GM10266 (cell line): ENCODE measurements around the gene NACC2.

Experiments
- DNase-seq: peaks from one replicate; pipeline ENCODE4 v3.0.0; 2012; ENCODE audit errors: extremely low spot score
- TF ChIP-seq, protein P1 (sequence below): IDR thresholded peaks from 2 replicates; pipeline ENCODE4 v1.5.1; 2012; ENCODE audit warnings: mild to moderate bottlenecking, low read depth; ENCODE audit not compliant: control insufficient read depth, insufficient read depth; ENCODE audit errors: missing control alignments

Gene NACC2

DNA sequence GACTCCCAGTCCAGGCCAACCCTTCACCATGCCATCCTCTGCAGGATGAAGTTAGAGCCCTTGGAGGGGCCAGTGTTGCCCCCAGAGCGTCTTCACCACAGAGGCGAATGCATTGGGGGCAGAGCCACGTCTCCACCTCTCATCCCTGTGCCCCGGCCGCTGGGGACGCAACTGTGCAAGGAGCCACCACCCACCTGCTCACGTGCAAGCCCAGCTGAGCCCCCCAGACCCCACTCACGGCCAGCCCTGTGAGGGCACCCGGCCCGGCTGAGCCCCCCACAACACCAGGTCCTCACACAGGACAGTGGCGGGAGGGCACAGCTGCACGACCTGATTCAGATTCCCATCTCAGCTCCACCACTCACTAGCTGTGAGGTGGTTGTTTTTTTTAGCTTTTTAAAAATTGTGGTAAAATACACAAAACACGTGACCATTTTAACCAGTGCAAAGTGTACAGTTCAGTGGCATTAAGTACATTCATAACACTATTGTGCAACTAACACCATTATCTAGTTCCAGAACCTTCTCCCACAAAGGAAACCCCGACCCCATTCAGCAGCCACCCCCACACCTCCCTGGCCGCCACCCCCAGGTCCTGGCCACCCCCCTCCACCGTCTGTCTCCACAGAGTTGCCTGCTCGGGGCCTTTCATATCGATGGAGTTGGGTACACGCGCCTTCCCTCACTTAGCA is 100.4 kb downstream of the NACC2 start:
- DNase-seq, result no peak
- TF ChIP-seq, protein P1, sequence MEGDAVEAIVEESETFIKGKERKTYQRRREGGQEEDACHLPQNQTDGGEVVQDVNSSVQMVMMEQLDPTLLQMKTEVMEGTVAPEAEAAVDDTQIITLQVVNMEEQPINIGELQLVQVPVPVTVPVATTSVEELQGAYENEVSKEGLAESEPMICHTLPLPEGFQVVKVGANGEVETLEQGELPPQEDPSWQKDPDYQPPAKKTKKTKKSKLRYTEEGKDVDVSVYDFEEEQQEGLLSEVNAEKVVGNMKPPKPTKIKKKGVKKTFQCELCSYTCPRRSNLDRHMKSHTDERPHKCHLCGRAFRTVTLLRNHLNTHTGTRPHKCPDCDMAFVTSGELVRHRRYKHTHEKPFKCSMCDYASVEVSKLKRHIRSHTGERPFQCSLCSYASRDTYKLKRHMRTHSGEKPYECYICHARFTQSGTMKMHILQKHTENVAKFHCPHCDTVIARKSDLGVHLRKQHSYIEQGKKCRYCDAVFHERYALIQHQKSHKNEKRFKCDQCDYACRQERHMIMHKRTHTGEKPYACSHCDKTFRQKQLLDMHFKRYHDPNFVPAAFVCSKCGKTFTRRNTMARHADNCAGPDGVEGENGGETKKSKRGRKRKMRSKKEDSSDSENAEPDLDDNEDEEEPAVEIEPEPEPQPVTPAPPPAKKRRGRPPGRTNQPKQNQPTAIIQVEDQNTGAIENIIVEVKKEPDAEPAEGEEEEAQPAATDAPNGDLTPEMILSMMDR, result no peak

DNA sequence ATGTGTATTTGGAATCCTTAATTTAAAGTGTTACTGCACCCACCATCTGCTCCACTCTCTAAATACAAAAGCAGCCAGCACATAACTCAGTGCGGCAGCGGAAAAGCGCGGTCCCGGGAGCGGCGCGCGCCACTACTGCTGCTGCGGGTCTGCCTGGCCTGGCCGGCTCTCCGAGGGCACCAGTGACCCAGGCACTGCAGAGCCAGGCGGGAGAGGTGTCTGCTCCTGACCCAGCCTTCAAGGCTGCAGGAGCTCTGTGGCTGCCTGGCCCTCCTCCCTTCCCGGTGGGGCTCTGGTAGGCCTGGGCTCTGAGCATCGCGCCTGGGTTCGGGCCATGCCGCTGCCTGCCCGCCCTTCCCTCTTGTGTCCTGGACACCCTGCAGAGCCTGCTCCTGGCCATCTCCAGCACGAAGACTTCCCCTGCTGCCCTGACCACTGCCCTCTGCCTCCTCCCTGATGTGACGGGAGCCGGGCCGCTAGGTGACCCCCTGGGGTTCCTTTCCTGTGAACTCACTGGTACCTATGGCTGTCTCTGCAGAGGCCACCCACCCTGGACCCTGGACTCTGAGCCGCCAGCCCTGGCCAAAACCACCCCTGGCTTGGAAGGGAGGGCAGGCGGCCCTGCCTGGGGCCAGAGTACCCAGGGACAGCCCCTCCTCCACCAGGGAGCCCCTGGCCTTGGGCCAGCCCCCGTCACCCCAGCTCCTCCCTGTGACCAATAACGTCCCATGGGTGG is 101.2 kb downstream of the NACC2 start:
- TF ChIP-seq, protein P1, result no peak

DNA sequence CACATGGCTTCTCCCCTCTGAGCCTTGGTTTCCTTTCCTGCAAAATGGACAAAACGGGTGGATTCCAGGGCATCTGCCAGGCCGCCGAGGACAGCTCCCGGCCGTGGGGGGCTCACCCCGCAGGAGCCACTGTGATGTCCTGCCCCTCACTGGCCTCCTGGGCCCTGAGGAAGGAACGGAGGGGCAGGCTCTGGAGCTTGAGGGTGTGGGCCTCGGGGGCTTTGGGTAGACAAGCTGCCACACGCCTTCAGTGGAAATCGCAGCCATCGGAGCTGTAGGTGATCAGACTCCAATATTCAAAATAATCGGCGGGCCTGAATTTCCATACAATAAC is 101.7 kb downstream of the NACC2 start:
- no peak for DNase-seq

More for the DNA sequence above, 101.2 kb downstream of the NACC2 start:
- DNase-seq, result no peak

DNA sequence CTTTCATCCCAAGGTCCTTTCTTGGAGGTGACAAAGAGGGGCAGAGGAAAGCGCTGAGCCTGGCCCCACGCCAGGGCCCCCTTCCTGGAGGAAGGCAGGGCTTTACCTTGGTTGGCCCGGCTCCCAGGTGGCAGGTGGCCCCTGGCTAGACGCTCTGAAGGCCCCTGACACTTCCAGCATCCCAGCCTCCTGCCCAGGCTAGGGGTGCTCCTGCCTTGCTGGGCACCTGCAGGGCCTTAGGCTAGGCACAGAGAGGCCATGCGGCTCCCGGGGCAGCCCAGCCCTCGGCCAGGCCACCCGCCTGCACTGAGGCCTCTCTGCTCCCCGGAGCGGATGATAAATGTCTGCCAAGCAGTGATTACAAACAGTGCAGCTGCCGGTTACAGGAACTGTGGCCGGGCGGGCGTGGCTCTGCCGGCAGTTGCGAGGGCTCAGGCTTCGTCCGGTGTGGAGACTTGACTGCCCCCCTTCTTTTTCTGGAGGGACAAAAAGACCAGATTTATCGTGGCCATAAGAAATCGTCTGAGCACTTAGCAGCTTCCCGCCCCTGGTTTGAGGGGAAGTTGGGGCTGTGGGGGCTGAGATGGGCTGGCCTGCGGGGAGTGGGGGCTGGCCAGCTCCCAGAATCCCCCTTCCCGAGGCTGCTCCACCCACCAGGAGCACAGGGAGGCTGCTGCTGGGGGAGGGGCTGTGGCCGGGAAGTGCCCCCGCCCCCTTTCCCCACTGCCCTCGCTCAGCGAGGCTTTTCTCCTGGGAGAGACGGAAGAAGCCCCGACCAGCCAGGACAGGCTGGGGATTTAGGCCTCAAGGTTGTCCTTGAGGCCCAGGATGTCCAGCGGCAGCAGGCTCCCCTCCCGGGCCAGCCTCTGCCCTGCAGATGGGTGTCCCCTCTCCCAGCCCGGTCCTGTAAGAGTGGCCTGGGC is 102.3 kb downstream of the NACC2 start:
- TF ChIP-seq, protein P1, result no peak
- peak; percentile 65 for DNase-seq

More for the DNA sequence above, 101.7 kb downstream of the NACC2 start:
- TF ChIP-seq, protein P1, result no peak

DNA sequence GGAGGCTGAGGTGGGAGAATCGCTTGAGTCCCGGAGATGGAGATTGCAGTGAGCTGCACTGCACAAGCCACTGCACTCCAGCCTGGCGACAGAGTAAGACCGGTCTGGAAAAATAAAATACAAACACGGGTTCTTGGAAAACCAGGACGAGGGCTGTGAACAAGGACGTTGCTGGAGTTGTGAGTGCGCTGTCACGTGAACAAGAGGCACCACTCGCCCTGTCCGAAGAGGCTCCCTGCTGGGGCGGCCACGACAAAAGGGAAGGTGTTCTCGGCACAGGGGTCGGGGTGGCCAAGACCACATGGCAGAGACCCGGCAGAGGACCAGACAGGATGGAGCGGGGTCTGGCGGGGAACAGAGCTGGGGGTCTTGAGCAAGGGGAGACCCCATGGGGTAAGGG is 103.3 kb downstream of the NACC2 start:
- DNase-seq, result no peak
- TF ChIP-seq, protein P1, result no peak

DNA sequence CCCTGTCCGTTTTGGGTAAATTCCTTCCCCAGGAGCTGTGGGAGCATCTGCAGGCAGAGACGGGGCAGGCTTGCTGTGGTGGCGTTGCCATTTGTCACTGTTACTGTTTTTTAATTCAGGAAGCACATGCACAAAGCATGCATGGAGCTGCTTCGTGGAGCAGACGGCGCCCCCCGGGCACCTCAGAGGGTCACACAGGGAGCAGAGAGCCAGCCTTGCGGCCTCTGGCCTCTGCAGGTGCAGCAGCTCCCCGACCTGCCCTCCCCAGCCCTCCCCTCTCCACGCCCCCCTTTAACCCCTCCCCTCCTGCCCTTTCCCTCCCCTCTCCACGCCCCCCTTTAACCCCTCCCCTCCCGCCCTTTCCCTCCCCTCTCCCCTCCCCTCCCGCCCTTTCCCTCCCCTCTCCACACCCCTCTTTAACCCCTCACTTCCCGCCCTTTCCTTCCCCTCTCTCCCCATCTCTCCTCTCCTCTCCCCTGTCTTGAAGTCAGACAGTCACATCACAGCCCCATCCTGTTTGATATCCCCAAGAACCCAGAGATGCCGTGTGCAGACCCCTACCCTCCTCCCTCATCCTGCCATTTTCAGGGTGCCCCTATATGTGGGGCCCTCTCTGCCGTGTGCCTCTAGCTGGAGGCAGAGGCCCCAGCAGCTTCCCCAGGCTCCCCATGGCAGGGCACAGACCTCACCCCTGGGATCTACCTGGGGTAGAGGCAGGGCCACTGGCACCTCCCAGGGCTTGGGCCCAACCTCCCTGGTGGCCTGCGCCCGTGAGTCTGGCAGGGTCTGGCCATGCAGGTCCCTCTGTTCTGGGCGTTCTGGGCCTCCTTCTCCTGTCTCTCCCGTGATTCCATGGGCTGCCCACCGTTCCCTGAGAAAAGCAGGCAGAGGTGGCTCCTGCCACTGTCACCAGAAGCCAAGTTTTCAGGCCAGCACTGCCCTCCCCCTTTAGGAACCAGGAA is 104.3 kb downstream of the NACC2 start:
- TF ChIP-seq, protein P1, result no peak
- peak; percentile 83 for DNase-seq
